Neural progenitor cell (in vitro differentiated cells): Measurements from ENCODE around the gene GNAQ.

ENCODE experiments used
- CTCF ChIP-seq: fragments of 200-600 bp; sonication (generic); IDR thresholded peaks from 2 replicates; pipeline ENCODE4 v1.5.1; 2017; ENCODE audit warnings: antibody characterized with exemption, mild to moderate bottlenecking
- EZH2 ChIP-seq: fragments of 200-600 bp; sonication (generic); IDR thresholded peaks from 2 replicates; pipeline ENCODE4 v1.6.1; 2017; ENCODE audit warnings: antibody characterized with exemption, mild to moderate bottlenecking, moderate library complexity
- EZH2phosphoT487 ChIP-seq: fragments of 200-600 bp; sonication (generic); IDR thresholded peaks from 2 replicates; pipeline ENCODE4 v1.6.1; 2017; ENCODE audit warnings: antibody characterized with exemption

GRCh38 chr9:78009186-78009585, 22.4 kb downstream of the GNAQ start:
- TF ChIP-seq EZH2 (no peak), CTCF (no peak), EZH2phosphoT487 (no peak)
